ENCODE measurements around the gene NUDT5.
"Not testable (repeated sequence)": the region's sequence is repeated elsewhere in the genome, so short reads cannot be mapped to it uniquely, and the experiment has no call there.

NUDT5 gene

DNA sequence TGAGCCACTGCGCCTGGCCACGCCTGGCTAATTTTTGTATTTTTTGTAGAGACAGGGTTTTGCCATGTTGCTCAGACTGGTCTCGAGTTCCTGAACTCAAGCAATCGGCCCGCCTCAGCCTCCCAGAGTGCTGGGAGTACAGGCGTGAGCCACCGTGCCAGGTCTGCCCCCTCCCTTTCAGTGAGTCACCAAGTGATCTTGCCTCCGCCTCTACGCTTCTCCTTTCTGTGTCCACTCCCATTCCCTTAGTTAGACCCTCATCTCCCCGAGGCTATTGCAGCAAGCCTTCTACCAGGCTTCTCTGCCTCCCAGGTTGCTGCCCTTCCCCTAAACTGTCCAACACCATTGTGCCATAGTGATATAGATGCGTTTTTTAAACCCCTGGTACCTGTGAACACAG, 33.2 kb upstream of the NUDT5 start:
- H3K36me3 ChIP-seq (ENCODE audit: insufficient read depth, low read length), result peaks cover 6% of the 10 kb centered on the region; the same call in 1 of the 2 replicates
- no peak overlapping the region for H3K27ac ChIP-seq
- no peak overlapping the region for H3K9ac ChIP-seq (ENCODE audit: insufficient read length)
- DNase-seq (ENCODE audit: low read depth, low spot score), result no peak
- H3K4me3 ChIP-seq, result no peak overlapping the region
- no peaks in the 10 kb centered on the region for H3K9me3 ChIP-seq (ENCODE audit: low read depth, low read length)
- TF ChIP-seq EZH2 (IDR thresholded peaks at IDR 0.05) (no peak), FOXP2 (optimal IDR thresholded peaks at IDR 0.05; ENCODE audit: control extremely low read depth, extremely low read length, insufficient read depth) (no peak), POLR2AphosphoS5 (IDR thresholded peaks at IDR 0.05; ENCODE audit: borderline replicate concordance, low read depth, low read length) (no peak)

DNA sequence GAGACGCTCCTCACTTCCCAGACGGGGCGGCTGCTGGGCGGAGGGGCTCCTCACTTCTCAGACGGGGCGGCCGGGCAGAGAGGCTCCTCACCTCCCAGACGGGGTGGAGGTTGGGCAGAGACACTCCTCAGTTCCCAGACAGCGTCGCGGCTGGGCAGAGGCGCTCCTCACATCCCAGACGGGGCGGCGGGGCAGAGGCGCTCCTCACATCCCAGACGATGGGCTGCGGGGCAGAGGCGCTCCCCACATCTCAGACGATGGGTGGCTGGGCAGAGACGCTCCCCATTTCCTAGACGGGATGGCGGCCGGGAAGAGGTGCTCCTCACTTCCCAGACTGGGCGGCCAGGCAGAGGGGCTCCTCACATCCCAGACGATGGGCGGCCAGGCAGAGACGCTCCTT, 30.7 kb upstream of the NUDT5 start:
- not testable (repeated sequence) for DNase-seq (ENCODE audit: low read depth, low spot score); H3K4me3 ChIP-seq; H3K36me3 ChIP-seq (ENCODE audit: insufficient read depth, low read length); H3K27ac ChIP-seq; H3K9ac ChIP-seq (ENCODE audit: insufficient read length); H3K9me3 ChIP-seq (ENCODE audit: low read depth, low read length)

DNA sequence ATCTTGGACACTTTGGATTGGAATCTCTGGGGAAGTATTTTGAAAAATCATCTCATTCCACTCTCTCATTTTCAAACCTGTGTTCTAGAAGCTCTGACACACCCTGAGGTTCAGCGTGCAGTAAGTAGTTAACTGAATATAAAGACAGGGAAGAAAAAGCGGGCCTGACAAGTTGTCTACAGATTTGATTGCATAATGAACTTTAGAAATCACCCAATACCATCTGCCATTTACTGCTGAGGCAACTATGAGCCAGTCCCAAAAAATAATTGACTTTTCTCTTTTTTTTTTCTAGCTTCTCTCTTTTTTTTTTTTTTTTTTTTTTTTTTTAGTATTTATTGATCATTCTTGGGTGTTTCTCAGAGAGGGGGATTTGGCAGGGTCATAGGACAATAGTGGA, 29.8 kb upstream of the NUDT5 start:
- H3K36me3 ChIP-seq (ENCODE audit: insufficient read depth, low read length), result peaks cover 8% of the 10 kb centered on the region
- DNase-seq (ENCODE audit: low read depth, low spot score), result no peak

DNA sequence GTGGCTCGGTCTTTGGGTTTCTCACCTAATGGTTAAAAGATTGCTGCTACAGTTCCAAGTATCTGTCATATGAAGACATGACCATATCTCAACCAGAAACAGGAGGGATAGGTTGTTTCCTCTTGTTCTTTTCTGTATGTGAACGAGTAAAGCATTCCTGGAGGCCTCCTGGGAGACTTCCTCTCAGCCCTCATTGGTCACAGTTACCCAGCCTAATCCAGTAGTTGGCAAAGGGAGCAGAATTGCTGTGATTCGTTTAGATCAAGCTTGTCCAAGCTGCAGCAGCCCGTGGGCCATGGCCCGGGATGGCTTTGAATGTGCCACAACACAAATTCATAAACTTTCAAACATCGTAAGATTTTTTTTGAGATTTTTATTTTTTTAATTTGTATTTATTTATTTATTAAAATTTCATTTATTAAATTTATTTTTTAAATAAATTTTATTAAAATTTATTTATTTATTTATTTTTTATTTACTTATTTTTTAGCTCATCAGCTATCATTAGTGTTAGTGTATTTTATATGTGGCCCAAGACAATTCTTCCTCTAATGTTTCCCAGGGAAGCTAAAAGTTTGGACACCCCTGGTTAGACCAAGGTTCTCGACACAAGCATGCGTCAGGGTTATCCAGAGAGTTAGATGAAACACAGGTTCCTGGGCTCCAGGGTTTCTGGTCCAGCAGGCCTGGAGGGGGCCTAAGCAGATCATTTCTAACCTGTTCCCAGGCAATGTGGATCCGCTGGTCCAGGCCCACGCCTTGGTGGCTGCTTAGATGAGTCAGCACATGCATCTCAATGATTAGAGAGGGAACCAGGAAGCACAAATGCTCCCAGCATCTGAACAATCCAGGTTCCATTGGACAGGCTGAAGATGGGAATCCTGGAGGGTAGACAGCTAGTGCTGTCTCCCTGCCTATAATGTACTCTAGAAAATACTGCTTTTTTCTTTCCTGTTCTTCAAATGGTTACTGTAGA, 25.9 kb upstream of the NUDT5 start:
- Histone ChIP-seq H3K9ac (ENCODE audit: insufficient read length) (no peak overlapping the region), H3K36me3 (ENCODE audit: insufficient read depth, low read length) (peaks cover 25% of the 10 kb centered on the region), H3K27ac (peak overlapping the region; percentile 60; the same call in 1 of the 2 replicates), H3K9me3 (ENCODE audit: low read depth, low read length) (no peaks in the 10 kb centered on the region), H3K4me3 (no peak overlapping the region)
- TF ChIP-seq POLR2AphosphoS5 (IDR thresholded peaks at IDR 0.05; ENCODE audit: borderline replicate concordance, low read depth, low read length) (no peak), EZH2 (IDR thresholded peaks at IDR 0.05) (no peak), FOXP2 (optimal IDR thresholded peaks at IDR 0.05; ENCODE audit: control extremely low read depth, extremely low read length, insufficient read depth) (no peak)
- DNase-seq (ENCODE audit: low read depth, low spot score), result no peak

More for the DNA sequence above, 29.8 kb upstream of the NUDT5 start:
- TF ChIP-seq FOXP2 (optimal IDR thresholded peaks at IDR 0.05; ENCODE audit: control extremely low read depth, extremely low read length, insufficient read depth) (no peak), EZH2 (IDR thresholded peaks at IDR 0.05) (no peak), POLR2AphosphoS5 (IDR thresholded peaks at IDR 0.05; ENCODE audit: borderline replicate concordance, low read depth, low read length) (no peak)
- H3K9ac ChIP-seq (ENCODE audit: insufficient read length), result no peak overlapping the region
- no peaks in the 10 kb centered on the region for H3K9me3 ChIP-seq (ENCODE audit: low read depth, low read length)
- no peak overlapping the region for H3K4me3 ChIP-seq
- H3K27ac ChIP-seq, result no peak overlapping the region

DNA sequence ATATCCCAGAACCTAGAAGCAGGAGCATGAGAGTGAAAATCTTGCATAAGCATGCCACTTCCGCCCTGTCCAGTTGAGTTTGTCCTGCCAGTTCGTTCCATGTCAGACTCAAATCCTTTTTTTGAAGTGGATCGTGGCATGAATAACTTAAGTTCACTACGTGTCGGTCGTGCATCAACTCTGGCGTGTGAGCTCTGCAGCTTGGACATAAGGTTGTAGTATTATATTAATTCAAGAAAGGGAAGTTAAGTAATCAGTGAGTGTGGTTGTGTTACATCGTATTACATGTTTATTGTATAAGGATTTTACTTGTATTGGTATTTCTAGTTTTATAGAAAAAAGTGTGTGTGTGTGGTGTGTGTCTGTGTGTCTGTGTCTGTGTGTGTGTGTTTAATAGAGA, 23.3 kb upstream of the NUDT5 start:
- Histone ChIP-seq H3K36me3 (ENCODE audit: insufficient read depth, low read length) (peaks cover 25% of the 10 kb centered on the region), H3K9ac (ENCODE audit: insufficient read length) (no peak overlapping the region), H3K4me3 (no peak overlapping the region), H3K9me3 (ENCODE audit: low read depth, low read length) (no peaks in the 10 kb centered on the region), H3K27ac (no peak overlapping the region)
- no peak for TF ChIP-seq POLR2AphosphoS5 (IDR thresholded peaks at IDR 0.05; ENCODE audit: borderline replicate concordance, low read depth, low read length)
- TF ChIP-seq FOXP2 (optimal IDR thresholded peaks at IDR 0.05; ENCODE audit: control extremely low read depth, extremely low read length, insufficient read depth), result no peak
- TF ChIP-seq EZH2 (IDR thresholded peaks at IDR 0.05), result no peak
- DNase-seq (ENCODE audit: low read depth, low spot score), result no peak

DNA sequence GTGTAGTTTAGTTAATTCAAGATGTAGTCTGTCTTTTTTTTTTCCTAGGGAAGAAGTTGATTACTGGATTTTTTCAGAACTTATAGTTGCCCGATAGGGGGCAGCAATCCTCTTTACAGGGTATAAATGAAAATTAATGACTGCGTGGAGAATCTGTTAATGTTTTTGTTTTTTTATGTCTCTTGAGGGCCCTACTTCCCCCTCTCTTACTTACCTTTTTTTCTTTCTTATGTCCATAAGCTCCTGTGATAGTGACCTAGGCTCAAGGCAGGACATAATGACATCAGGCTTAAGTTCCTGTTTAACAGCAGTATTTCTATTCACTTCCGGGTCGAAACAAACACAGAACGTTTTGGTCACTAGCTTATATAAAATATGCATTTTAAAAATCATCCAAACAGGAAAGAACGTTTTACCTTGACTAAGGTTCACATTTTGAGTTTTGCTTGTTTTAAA, 19.1 kb upstream of the NUDT5 start:
- DNase-seq (ENCODE audit: low read depth, low spot score), result no peak
- peak overlapping the region; percentile 40 for H3K4me3 ChIP-seq
- peaks cover 39% of the 10 kb centered on the region for H3K36me3 ChIP-seq (ENCODE audit: insufficient read depth, low read length)
- peak overlapping the region; percentile 75; the same call in 1 of the 2 replicates for H3K27ac ChIP-seq
- no peak overlapping the region for H3K9ac ChIP-seq (ENCODE audit: insufficient read length)
- H3K9me3 ChIP-seq (ENCODE audit: low read depth, low read length), result no peaks in the 10 kb centered on the region
- no peak for TF ChIP-seq POLR2AphosphoS5 (IDR thresholded peaks at IDR 0.05; ENCODE audit: borderline replicate concordance, low read depth, low read length)

DNA sequence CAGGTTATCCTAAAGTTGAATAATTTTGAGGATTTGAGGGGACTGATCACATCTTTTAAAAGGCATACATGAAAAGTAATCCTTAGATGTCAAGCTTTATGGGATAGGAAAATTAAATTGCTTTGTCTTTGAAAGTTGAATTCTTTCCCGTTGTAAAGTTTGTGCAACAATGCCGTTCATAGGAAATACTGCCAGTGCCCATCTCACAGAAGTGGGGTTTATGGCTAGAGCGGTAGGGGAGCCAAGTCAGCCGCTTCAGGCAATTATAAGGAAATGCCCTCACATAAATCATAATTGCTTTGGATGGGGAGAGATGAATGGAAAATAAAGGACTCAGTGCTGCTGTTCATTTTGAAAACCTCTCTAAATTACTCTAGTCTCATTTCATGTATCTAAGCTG, 18.4 kb upstream of the NUDT5 start:
- no peak for TF ChIP-seq FOXP2 (optimal IDR thresholded peaks at IDR 0.05; ENCODE audit: control extremely low read depth, extremely low read length, insufficient read depth)
- no peak for TF ChIP-seq EZH2 (IDR thresholded peaks at IDR 0.05)
- no peak for TF ChIP-seq POLR2AphosphoS5 (IDR thresholded peaks at IDR 0.05; ENCODE audit: borderline replicate concordance, low read depth, low read length)
- H3K9me3 ChIP-seq (ENCODE audit: low read depth, low read length), result no peaks in the 10 kb centered on the region
- peaks cover 40% of the 10 kb centered on the region for H3K36me3 ChIP-seq (ENCODE audit: insufficient read depth, low read length)
- H3K9ac ChIP-seq (ENCODE audit: insufficient read length), result no peak overlapping the region
- DNase-seq (ENCODE audit: low read depth, low spot score), result no peak
- peak overlapping the region; percentile 75; the same call in 1 of the 2 replicates for H3K27ac ChIP-seq
- H3K4me3 ChIP-seq, result no peak overlapping the region

DNA sequence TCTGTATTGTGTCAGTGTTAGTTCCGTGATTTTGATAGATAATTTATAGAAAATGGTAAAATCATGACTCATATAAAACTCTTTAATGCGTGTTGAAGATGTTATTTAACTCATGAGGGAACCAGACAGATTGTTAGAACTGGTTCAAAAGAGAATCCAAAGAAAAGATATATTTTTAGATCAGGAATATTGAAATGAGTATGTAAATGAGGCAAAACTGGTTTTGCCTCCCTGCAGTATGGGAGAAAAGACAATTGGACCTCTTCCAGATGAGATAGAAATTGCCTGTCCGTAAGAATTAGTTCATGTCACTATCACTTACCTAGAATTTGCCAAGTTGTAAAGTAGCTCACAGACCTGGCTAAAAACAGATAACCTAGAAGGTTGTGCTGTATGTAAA, 17.9 kb upstream of the NUDT5 start:
- DNase-seq (ENCODE audit: low read depth, low spot score), result no peak
- Histone ChIP-seq H3K9ac (ENCODE audit: insufficient read length) (no peak overlapping the region), H3K36me3 (ENCODE audit: insufficient read depth, low read length) (peaks cover 35% of the 10 kb centered on the region), H3K4me3 (no peak overlapping the region), H3K27ac (peak overlapping the region; percentile 75), H3K9me3 (ENCODE audit: low read depth, low read length) (no peaks in the 10 kb centered on the region)
- TF ChIP-seq EZH2 (IDR thresholded peaks at IDR 0.05), result no peak
- TF ChIP-seq POLR2AphosphoS5 (IDR thresholded peaks at IDR 0.05; ENCODE audit: borderline replicate concordance, low read depth, low read length), result no peak
- TF ChIP-seq FOXP2 (optimal IDR thresholded peaks at IDR 0.05; ENCODE audit: control extremely low read depth, extremely low read length, insufficient read depth), result no peak

All from SK-N-MC (cell line).